K562 (cell line): ENCODE measurements around the gene TSPYL6. TPM values are rescaled to one million over a fixed set of nuclear protein-coding genes. Genes with fewer than 3 reads are reported as not detected.

ENCODE experiments used
- ATAC-seq: fragments of 200-7000 bp; cut with Tn5 transposase; 3 replicates; pipeline ENCODE4 v1.9.1; 2020; ENCODE audit warnings: moderate library complexity
- BruUV-seq: library from RNA; stranded (reverse); fragments of 400-500 nt; replicated peaks from 2 replicates; lab custom pipeline; 2021; lab: Mats Ljungman, UMichigan
- CTCF ChIA-PET: fragments of 300-600 bp; formaldehyde crosslinking; extraction: SDS; loops from one replicate; lab custom pipeline; 2021; ENCODE audit warnings: low intra/inter-chr PET ratio; lab: Yijun Ruan, JAX
- POLR2A ChIA-PET: fragments of 300-600, 350-650 bp; sonication (Branson Sonifier 250); formaldehyde crosslinking; extraction: SDS; loops from one replicate; lab custom pipeline; 2021; ENCODE audit warnings: antibody characterized with exemption, inconsistent platforms; lab: Yijun Ruan, JAX
- DNase-seq, 4 experiments: peaks; one replicate each; pipeline versions ENCODE4 v3.0.0 to v3.0.0-alpha.2; 2011 to 2018; ENCODE audit warnings: low spot score in 3 of 4, mixed read lengths in 3 of 4; ENCODE audit errors: extremely low read depth in 1 of 4
- FAIRE-seq: peaks from 2 replicates; lab custom pipeline; 2011; peaks lifted over from hg19 to GRCh38; lab: Jason Lieb, UNC
- H2AFZ ChIP-seq: 2 replicates; pipeline ENCODE4 v1.6.0; 2011; ENCODE audit warnings: low read depth, low read length, control low read depth, inconsistent platforms
- H3K27ac ChIP-seq: fragments of 200-600 bp; 3 replicates; pipeline ENCODE4 v1.8.0; 2011; ENCODE audit warnings: low read depth, mild to moderate bottlenecking, control low read depth, inconsistent platforms, low read length, moderate library complexity, mixed read lengths; ENCODE audit errors: extremely low read depth
- H3K27me3 ChIP-seq, 2 experiments: fragments of 300-600 bp in 1 of 2; 2 replicates in 1 of 2; 3 replicates in 1 of 2; pipeline versions ENCODE4 v1.6.0 to v1.8.0; 2011; ENCODE audit warnings: inconsistent platforms in 2 of 2, low read length in 2 of 2, mild to moderate bottlenecking in 1 of 2, mixed read lengths in 1 of 2, moderate library complexity in 1 of 2; ENCODE audit not compliant: control insufficient read depth in 2 of 2, insufficient read depth in 2 of 2
- H3K36me3 ChIP-seq: fragments of 300-600 bp; 3 replicates; pipeline ENCODE4 v1.8.0; 2011; ENCODE audit warnings: mild to moderate bottlenecking, low read length, inconsistent platforms; ENCODE audit not compliant: control insufficient read depth, insufficient read depth
- H3K4me1 ChIP-seq, 2 experiments: fragments of 200-600 bp in 1 of 2; replicated peaks in 1 of 2; 2 replicates in 1 of 2; 3 replicates in 1 of 2; pipeline versions ENCODE4 v1.5.1 to v1.8.0; 2011; ENCODE audit warnings: inconsistent platforms in 2 of 2, low read length in 2 of 2, mild to moderate bottlenecking in 1 of 2, mixed read lengths in 1 of 2, moderate library complexity in 1 of 2; ENCODE audit not compliant: control insufficient read depth in 2 of 2, insufficient read depth in 2 of 2
- H3K4me2 ChIP-seq: 2 replicates; pipeline ENCODE4 v1.6.1; 2011; ENCODE audit warnings: low read length, control low read depth, inconsistent platforms, mixed read lengths; ENCODE audit not compliant: insufficient read depth
- H3K4me3 ChIP-seq: fragments of 200-600 bp; sonication (generic), shearing (Covaris generic); 2 replicates; pipeline ENCODE4 v1.5.1; 2016; ENCODE audit warnings: control low read depth, inconsistent platforms
- H3K79me2 ChIP-seq: fragments of 200-600 bp; 3 replicates; pipeline ENCODE4 v1.8.0; 2011; ENCODE audit warnings: low read length, inconsistent platforms; ENCODE audit not compliant: control insufficient read depth, insufficient read depth
- H3K9ac ChIP-seq, 2 experiments: 2 replicates each; pipeline versions ENCODE4 v1.6.0 to v1.6.1; 2011; ENCODE audit warnings: low read depth in 2 of 2, low read length in 2 of 2, control low read depth in 1 of 2, inconsistent platforms in 1 of 2, mild to moderate bottlenecking in 1 of 2, mixed read lengths in 1 of 2; ENCODE audit not compliant: insufficient read depth in 1 of 2
- H3K9me1 ChIP-seq: one replicate; pipeline ENCODE4 v1.6.0; 2011; ENCODE audit warnings: inconsistent platforms, mild to moderate bottlenecking, low read length, moderate library complexity; ENCODE audit not compliant: control insufficient read depth, insufficient read depth
- H3K9me3 ChIP-seq: replicated peaks from 2 replicates; pipeline ENCODE4 v1.5.1; 2011; ENCODE audit warnings: low read depth, low read length, inconsistent platforms; ENCODE audit not compliant: control insufficient read depth, insufficient read depth
- H4K20me1 ChIP-seq: replicated peaks from 2 replicates; pipeline ENCODE4 v1.6.1; 2011; ENCODE audit warnings: low read length, inconsistent platforms, mixed read lengths; ENCODE audit not compliant: control insufficient read depth, insufficient read depth
- ASH1L ChIP-seq: fragments of 450-650 bp; IDR thresholded peaks from 2 replicates; pipeline ENCODE4 v1.6.1; 2018; ENCODE audit warnings: borderline replicate concordance, mild to moderate bottlenecking, low read depth; ENCODE audit not compliant: partially characterized antibody
- FOXM1 ChIP-seq, 2 experiments: fragments of 450-650 bp in 1 of 2; sonication (generic) in 1 of 2; formaldehyde crosslinking in 1 of 2; IDR thresholded peaks; 2 replicates each; pipeline versions ENCODE4 v1.6.1 to v1.9.0; 2017 to 2022; ENCODE audit warnings: low read depth in 2 of 2, mild to moderate bottlenecking in 2 of 2, missing genetic modification reagents in 1 of 2, moderate library complexity in 1 of 2
- GABPB1 ChIP-seq: sonication (generic); formaldehyde crosslinking; IDR thresholded peaks from 2 replicates; pipeline ENCODE4 v1.8.0; 2022; ENCODE audit warnings: mild to moderate bottlenecking, missing genetic modification reagents
- KDM5B ChIP-seq: fragments of 200-600 bp; sonication (generic); IDR thresholded peaks from 2 replicates; pipeline ENCODE4 v1.6.1; 2012; ENCODE audit warnings: low read depth, mild to moderate bottlenecking, moderate library complexity, low read length, control low read depth, inconsistent platforms; ENCODE audit not compliant: insufficient replicate concordance
- LARP7 ChIP-seq: fragments of 450-650 bp; IDR thresholded peaks from 2 replicates; pipeline ENCODE4 v1.6.1; 2016
- ZNF23 ChIP-seq: fragments of 250-450 bp; sonication (Bioruptor Pico); IDR thresholded peaks from 2 replicates; pipeline ENCODE4 v1.4.0; 2020; ENCODE audit warnings: mild to moderate bottlenecking
- ZNF24 ChIP-seq: fragments of 450-650 bp; IDR thresholded peaks from 2 replicates; pipeline ENCODE4 v1.6.1; 2016
- ZNF431 ChIP-seq: sonication (generic); formaldehyde crosslinking; IDR thresholded peaks from 2 replicates; pipeline ENCODE4 v1.8.0; 2022; ENCODE audit warnings: mild to moderate bottlenecking, missing genetic modification reagents
- WGBS: fragments of 100-300 bp; shearing (Covaris generic); methylation state at CpG from one replicate; pipeline ENCODE4 v1.1.6; 2016; ENCODE audit warnings: low coverage, mixed read lengths; ENCODE audit not compliant: insufficient coverage; ENCODE audit errors: missing lambda C conversion rate; 5-methylcytosine and 5-hydroxymethylcytosine counted together
- in situ Hi-C: fragments of 300-500 bp; cut with MboI; formaldehyde crosslinking; loops from 4 replicates; pipeline ENCODE4 v1.15.0; 2018; ENCODE audit warnings: inconsistent platforms, mixed read lengths
- intact Hi-C: fragments of 100-400 bp; cut with micrococcal nuclease; formaldehyde crosslinking; loops from 2 replicates; pipeline ENCODE4 v1.14.2; 2022
- polyA plus RNA-seq, 8 experiments: library from polyadenylated mRNA; depleted of rRNA in 4 of 8; stranded (reverse) in 5 of 8; unstranded in 3 of 8; fragments of >200 nt; fragmentation: Nextera tagmentation in 2 of 8; fragmentation: Illumina TruSeq in 1 of 8; extraction: Ambion mirVana in 2 of 8; extraction: Trizol in 1 of 8; gene quantifications; 2 replicates each; pipeline versions ENCODE4 v1.2.1 to v1.2.3, GENCODE V29; 2011 to 2014; ENCODE audit warnings: inconsistent platforms in 1 of 8, missing spikeins in 1 of 8
- total RNA-seq, 7 experiments: library from RNA; depleted of rRNA in 6 of 7; stranded (reverse); fragments of >200 nt in 6 of 7; fragmentation: Illumina TruSeq in 2 of 7; extraction: Trizol in 2 of 7; gene quantifications; 2 replicates each; pipeline versions ENCODE4 v1.2.1 to v1.2.3, GENCODE V29; 2011 to 2021; ENCODE audit warnings: low replicate concordance in 1 of 7
- TF ChIP-seq, protein P1 (sequence below): fragments of 200-800 bp; sonication (Bioruptor generic); IDR thresholded peaks from 2 replicates; pipeline ENCODE4 v1.6.1; 2016; ENCODE audit warnings: missing genetic modification characterization, missing compliant biosample characterization
- TF ChIP-seq, protein P2 (sequence below): fragments of 450-650 bp; IDR thresholded peaks from 2 replicates; pipeline ENCODE4 v1.7.1; 2018; ENCODE audit warnings: mild to moderate bottlenecking, low read depth; ENCODE audit not compliant: partially characterized antibody

The TSPYL6 gene
- total and polyA plus RNA-seq, 9 of the 15 experiments (the other 6 are each of a cell fraction or from before 2014, with no cell fraction given): 1.5 to 10.1 (median 7.6) TPM

DNA sequence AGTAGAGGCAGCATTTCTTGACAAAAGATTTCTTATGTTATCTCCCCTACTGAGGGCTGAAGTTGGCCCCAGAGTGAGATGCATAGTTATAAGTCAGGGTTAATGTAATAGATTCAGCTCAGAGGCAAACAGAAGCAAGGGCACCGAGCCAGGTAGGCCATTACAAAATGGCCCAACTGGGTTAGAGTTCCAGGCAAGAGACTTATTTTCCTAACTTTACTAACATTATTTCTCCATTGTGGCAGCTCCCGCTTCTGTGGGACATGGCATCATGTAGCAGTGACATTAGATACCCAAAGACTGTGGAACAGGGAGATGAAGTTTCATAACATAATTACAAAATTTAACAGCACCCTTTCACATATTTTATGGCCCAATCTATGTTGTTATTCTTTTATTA lies 27.1 kb downstream of the TSPYL6 start:
- H3K27ac ChIP-seq: no peak overlapping the region
- ChIA-PET CTCF (no interaction called here), POLR2A (no interaction called here)
- no peaks in the 10 kb centered on the region for H4K20me1 ChIP-seq
- H3K27me3 ChIP-seq: no peaks in the 10 kb centered on the region; a peak in 1 of 5 replicates
- no peak for FAIRE-seq
- peaks cover 8% of the 10 kb centered on the region; the same call in 2 of the 3 replicates for H3K79me2 ChIP-seq
- no peaks in the 10 kb centered on the region for H3K9me1 ChIP-seq
- H3K4me2 ChIP-seq: no peak overlapping the region
- no peak for ATAC-seq
- H3K4me3 ChIP-seq: no peak overlapping the region
- peaks cover 0 to 5% of the 10 kb centered on the region in 2 experiments; a peak in 2 of 5 replicates for H3K4me1 ChIP-seq
- H3K36me3 ChIP-seq: no peaks in the 10 kb centered on the region
- no peak overlapping the region for H3K9ac ChIP-seq
- no peak overlapping the region for H2AFZ ChIP-seq
- no peaks in the 10 kb centered on the region for H3K9me3 ChIP-seq
- 56% methylated on average over 2 of the region's 2 CpGs for WGBS
- no peak for DNase-seq
- in situ Hi-C loops: no loop called here
- BruUV-seq: no TSS peak
- intact Hi-C loops: no loop called here
- TF ChIP-seq LARP7 (no peak), GABPB1 (CRISPR knock-in tag) (no peak), FOXM1 (IDR thresholded peaks at IDR 0.05; ENCODE audit: low read depth) (no peak), FOXM1 (CRISPR knock-in tag; IDR thresholded peaks at IDR 0.05; ENCODE audit: low read depth) (no peak), ZNF431 (CRISPR knock-in tag) (no peak), ZNF24 (no peak), ASH1L (no peak), KDM5B (no peak), ZNF23 (CRISPR knock-in tag) (no peak)
- TF ChIP-seq, protein P1, sequence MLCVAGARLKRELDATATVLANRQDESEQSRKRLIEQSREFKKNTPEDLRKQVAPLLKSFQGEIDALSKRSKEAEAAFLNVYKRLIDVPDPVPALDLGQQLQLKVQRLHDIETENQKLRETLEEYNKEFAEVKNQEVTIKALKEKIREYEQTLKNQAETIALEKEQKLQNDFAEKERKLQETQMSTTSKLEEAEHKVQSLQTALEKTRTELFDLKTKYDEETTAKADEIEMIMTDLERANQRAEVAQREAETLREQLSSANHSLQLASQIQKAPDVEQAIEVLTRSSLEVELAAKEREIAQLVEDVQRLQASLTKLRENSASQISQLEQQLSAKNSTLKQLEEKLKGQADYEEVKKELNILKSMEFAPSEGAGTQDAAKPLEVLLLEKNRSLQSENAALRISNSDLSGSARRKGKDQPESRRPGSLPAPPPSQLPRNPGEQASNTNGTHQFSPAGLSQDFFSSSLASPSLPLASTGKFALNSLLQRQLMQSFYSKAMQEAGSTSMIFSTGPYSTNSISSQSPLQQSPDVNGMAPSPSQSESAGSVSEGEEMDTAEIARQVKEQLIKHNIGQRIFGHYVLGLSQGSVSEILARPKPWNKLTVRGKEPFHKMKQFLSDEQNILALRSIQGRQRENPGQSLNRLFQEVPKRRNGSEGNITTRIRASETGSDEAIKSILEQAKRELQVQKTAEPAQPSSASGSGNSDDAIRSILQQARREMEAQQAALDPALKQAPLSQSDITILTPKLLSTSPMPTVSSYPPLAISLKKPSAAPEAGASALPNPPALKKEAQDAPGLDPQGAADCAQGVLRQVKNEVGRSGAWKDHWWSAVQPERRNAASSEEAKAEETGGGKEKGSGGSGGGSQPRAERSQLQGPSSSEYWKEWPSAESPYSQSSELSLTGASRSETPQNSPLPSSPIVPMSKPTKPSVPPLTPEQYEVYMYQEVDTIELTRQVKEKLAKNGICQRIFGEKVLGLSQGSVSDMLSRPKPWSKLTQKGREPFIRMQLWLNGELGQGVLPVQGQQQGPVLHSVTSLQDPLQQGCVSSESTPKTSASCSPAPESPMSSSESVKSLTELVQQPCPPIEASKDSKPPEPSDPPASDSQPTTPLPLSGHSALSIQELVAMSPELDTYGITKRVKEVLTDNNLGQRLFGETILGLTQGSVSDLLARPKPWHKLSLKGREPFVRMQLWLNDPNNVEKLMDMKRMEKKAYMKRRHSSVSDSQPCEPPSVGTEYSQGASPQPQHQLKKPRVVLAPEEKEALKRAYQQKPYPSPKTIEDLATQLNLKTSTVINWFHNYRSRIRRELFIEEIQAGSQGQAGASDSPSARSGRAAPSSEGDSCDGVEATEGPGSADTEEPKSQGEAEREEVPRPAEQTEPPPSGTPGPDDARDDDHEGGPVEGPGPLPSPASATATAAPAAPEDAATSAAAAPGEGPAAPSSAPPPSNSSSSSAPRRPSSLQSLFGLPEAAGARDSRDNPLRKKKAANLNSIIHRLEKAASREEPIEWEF (CRISPR knock-in tag): no peak
- TF ChIP-seq, protein P2, sequence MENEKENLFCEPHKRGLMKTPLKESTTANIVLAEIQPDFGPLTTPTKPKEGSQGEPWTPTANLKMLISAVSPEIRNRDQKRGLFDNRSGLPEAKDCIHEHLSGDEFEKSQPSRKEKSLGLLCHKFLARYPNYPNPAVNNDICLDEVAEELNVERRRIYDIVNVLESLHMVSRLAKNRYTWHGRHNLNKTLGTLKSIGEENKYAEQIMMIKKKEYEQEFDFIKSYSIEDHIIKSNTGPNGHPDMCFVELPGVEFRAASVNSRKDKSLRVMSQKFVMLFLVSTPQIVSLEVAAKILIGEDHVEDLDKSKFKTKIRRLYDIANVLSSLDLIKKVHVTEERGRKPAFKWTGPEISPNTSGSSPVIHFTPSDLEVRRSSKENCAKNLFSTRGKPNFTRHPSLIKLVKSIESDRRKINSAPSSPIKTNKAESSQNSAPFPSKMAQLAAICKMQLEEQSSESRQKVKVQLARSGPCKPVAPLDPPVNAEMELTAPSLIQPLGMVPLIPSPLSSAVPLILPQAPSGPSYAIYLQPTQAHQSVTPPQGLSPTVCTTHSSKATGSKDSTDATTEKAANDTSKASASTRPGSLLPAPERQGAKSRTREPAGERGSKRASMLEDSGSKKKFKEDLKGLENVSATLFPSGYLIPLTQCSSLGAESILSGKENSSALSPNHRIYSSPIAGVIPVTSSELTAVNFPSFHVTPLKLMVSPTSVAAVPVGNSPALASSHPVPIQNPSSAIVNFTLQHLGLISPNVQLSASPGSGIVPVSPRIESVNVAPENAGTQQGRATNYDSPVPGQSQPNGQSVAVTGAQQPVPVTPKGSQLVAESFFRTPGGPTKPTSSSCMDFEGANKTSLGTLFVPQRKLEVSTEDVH: no peak
